ENCODE data around the gene RPS27A.
"Not testable (repeated sequence)": the region's sequence is repeated elsewhere in the genome, so short reads cannot be mapped to it uniquely, and the experiment has no call there.

The RPS27A gene

DNA sequence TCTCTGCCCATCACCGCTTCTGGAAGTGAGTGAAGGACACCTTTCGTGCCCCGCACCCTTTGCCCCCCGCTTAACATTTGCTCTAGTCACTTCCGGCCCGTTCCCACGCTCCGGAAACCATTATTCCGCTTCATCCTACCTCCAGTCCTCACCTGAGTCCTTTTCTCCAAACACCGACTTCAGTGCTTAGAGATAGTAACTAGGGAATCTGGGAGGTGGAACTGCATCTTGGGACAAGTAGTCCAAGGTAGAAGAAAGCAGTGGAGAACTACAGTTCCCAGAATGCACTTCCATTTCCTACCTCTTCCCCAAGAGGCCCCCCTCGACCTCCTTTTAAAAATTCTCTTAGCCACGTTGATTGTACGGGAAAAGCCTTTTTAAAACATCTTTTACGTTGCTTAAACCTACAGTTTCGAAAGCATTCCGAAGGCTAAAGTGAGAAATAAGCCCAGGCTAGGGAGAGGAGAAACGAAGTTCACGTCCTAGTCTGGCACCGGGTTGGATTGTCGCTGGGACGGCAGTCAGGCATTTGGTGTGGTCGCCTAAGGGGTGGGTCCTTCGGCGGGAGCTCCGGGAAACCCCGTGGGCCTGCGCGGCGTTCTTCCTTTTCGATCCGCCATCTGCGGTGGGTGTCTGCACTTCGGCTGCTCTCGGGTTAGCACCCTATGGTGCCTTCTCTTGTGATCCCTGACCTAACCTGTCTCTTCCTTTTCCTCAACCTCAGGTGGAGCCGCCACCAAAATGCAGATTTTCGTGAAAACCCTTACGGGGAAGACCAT, at the start of gene RPS27A, which contains the start of gene CLHC1:
Gene RPS27A, plus strand, starts transcription at position 605 of the 779 bp plus-strand sequence. Its CDS starts 137 bp downstream, at position 742.
Gene CLHC1, minus strand, starts transcription at position 210 of the 779 bp plus-strand sequence. CDS start 9,882 bp downstream, outside the sequence.
- DNase-seq (ENCODE audit: low read depth in 2 of 2), result peak; percentile 82 to 86

DNA sequence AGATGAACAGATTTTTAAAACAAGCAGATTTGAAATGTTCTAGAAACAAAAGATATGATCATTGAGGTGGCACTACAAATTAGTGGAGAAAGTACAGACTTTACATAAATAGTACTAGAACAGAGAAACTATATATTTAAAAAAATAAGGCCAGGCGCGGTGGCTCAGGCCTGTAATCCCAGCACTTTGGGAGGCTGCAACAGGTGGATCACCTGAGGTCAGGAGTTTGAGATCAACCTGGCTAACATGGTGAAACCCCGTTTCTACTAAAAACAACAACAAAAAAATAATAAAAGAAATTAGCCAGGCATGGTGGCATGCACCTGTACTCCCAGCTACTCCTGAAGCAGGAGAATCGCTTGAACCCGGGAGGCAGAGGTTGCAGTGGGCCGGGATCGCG, 45.7 kb upstream of the RPS27A start:
- DNase-seq (ENCODE audit: low read depth in 2 of 2), result not testable (repeated sequence)

DNA sequence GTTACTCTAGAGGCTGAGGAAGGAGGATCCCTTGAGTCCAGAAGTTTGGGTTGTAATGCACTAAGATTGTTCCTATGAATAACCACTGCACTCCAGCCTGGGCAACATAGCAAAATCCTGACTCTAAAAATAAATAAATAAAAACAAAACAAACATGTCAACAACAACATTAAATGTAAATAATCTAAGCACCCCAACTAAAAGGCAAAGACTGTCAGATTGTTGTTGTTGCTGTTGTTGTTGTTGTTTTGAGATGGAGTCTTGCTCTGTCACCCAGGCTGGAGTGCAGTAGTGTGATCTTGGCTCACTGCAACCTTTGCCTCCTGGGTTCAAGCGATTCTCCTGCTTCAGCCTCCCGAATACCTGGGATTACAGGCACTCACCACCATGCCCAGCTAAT, 40.6 kb upstream of the RPS27A start:
- DNase-seq (ENCODE audit: low read depth in 2 of 2), result not testable (repeated sequence)

DNA sequence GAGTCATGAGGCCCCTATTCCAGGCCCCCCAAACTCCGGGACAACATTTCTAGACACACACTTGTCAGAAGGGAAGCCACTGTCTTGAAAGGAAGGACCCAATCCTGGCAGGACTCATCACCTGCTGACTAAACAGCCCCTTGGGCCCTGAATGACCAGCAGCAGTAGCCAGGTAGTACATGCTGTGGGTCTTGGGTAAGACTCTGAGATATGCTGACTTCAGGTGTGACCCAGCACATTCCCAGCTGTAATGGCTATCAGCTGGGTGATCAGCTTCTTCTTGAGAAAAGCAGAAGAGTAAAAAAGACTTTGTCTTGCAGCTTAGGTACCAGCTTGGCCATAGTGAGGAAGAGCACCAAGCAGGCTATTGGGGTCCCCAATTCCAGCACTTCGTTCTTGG, 36.0 kb upstream of the RPS27A start:
- no peak for DNase-seq (ENCODE audit: low read depth in 2 of 2)

DNA sequence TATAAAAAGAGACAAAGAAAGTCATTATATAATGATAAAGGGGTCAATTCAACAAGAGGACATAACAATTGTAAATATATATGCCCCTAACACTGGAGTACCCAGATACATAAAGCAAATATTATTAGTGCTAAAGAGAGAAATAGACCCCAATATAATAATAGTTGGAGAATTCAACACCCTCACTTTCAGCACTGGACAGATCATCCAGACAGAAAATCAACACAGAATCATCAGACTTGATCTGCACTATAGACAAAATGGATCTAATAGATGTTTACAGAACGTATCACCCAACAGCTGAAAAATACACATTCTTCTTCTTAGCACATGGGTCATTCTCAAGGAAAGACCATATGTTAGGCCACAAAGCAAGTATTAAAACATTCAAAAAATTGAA, 32.1 kb upstream of the RPS27A start:
- DNase-seq (ENCODE audit: low read depth in 2 of 2), result no peak

DNA sequence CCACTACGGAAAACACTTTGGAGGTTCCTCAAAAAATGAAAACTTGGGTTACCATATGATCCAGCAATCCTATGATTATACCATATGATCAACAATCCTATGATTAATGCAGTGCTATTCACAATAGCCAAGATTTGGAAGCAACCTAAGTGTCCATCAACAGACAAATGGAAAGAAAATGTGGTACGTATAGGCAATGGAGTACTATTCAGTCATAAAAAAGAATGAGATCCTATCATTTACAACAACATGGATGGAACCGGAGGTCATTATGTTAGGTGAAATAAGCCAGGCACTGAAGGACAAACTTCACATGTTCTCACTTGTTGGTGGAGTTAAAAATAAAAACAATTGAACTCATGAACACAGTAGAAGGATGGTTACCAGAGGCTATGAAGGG, 28.0 kb upstream of the RPS27A start:
- DNase-seq (ENCODE audit: low read depth in 2 of 2), result no peak

DNA sequence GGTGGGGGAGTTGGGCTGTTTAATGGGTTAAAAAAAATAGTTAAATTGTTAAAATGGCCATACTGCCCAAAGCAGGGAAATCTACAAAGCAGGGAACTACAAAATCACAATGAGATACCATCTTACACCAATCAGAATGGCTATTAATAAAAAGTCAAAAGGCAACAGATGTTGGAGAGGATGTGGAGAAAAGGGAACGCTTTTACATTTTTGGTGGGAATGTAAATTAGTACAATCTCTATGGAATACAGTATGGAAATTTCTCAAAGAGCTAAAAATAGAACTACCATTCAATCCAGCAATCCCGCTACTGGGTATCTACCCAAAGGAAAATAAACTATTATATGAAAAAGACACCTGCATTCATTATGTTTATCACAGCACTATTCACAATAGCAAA, 27.5 kb upstream of the RPS27A start:
- DNase-seq (ENCODE audit: low read depth in 2 of 2), result no peak

DNA sequence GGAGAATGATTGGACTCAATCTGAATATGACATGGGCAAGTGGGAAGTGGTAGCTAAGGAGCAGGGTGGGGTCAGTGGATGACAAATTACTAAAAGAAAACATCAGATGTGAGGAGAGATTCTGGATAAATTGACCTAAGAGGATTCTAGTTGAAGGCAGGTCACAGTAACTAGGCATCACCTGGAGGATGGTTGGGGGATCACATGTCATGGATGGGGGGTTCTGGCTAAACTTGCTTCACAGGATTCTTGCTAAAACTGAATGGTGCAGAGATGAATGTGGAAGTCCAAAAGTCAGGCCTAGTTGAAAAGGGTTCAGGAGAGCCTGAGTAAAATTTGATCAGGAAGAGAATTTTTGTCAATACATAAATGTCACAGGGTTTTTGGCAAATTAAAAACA, 18.7 kb upstream of the RPS27A start:
- no peak for DNase-seq (ENCODE audit: low read depth in 2 of 2)

DNA sequence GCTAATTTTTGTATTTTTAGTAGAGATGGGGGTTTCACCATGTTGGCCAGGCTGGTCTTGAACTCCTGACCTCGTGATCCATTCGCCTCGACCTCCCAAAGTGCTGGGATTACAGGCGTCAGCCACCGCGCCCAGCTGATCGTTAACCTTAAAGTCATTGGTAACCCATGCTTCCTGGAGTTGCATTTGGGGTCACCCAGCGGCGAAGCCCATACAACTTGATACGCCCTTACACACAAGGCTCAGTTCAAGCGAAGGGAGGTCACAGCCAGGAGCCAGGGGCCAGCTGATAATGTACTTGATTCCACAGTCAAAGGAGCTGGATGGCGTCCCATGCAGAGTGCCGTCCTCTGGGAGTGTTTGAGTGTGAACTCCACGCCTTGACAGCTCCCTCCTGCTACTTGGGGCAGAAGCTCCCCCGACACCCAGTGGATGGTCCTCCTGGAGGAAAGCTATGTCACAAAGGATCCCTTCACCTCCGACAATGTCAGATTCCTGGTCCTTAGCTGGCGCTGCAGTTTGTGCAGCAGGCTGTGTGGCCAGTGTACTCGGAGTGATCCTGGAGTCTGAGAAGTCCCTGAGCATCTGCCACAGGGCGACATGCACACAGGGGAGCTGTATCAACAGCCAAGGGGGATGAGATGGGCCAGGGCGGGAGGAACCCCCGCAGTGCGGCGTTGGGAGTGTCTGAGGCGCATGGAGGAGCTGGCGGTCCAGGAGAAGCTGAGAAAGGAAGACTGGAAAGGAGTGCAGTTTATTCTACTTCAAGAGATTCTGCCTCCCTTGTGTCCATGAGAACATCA, 8.3 kb upstream of the RPS27A start:
- DNase-seq (ENCODE audit: low read depth in 2 of 2), result no peak

DNA sequence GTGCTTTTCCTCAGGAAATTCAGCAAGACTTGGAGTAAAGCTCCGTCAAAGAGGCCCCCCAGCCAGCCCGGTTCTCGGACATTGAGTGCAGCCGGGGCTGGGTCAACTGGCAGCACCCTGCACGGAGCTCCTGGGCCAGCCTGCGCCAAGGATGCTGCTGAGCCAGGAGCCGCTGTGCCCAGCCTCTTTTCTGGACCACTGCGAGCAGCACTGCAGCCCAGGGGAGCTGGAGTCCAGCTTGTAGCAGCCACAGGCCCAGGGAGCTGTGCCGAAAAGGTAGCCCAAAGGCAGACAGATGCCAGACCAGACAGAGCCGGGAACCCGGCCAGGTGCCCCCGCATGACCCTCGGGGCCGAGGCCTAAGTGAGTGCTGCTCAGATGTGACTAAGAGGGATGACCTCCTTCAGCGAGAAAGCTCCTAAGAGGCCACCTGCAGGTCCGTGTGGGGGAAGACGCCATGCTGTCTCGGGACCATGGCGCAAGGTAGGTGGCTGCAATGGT, 7.7 kb upstream of the RPS27A start:
- no peak for DNase-seq (ENCODE audit: low read depth in 2 of 2)

DNA sequence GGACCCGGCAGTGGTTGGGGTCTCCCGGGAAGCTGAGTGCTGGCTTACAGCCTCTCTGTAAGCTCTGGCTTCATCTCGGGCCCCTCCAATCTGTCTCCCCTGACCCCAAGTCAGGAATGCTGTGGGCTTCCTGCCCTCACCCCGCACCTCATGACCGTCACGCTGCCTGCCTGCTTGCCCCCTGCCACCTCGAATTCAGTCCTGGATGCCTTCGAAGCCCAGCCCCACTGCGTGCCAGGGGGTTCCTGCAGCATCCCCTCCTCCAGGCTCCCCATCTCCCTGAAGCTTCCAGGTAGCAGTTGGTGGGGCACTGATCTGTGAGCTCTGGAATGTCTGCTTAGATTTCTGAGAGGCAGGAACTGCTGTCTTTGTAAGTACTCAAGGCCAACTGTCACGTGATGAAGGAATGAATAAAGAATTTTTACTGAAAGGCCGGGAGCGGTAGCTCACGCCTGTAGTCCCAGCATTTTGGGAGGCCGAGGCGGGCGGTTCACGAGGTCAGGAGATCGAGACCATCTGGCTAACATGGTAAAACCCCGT, 6.9 kb upstream of the RPS27A start:
- DNase-seq (ENCODE audit: low read depth in 2 of 2), result no peak

DNA sequence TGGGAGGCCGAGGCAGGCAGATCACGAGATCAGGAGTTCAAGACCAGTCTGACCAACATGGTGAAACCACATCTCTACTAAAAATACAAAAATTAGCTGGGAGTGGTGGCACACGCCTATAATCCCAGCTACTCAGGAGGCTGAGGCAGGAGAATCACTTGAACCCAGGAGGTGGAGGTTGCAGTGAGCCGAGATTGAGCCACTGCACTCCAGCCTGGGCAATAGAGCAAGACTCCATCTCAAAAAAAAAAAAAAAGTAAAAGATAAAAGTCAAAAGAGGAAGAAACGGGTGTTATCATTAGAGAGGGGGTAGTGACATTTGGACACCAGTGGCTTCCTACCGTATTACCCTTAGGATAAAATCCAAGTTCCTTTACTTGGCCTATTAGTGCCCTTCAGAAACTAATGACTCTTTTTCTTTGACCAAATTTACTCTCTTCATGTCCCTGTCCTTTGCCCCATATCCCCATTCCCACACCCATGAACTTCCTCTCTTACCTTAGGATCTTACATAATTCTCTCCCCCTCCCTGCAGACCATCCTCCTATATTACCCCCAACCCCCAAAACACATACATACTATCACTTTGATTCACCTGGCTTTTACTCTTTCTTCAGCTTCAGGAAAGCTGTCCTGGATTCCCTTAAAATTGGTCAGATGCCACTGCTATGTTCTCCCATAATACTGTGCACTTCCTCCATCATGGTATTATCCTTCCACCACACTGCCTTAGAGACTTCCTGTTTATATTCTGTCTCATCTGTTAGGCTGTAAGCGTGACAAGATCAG, 4.9 kb upstream of the RPS27A start:
- not testable (repeated sequence) for DNase-seq (ENCODE audit: low read depth in 2 of 2)

DNA sequence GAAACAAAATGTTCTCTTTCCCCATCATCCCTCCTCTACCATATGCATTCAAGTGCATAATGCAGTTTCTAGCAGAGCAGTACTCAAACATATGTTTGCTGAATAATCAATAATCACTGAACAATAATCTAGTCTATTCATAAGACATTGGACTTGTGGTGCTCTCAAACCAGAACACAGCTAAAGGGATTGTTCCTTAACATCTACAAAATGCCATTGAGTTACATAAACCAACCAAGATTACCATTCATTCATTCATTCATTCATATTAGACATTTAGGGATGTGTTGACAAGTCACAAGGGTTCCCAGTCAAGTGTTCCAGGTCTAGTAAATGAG, 4.3 kb upstream of the RPS27A start:
- no peak for DNase-seq (ENCODE audit: low read depth in 2 of 2)

DNA sequence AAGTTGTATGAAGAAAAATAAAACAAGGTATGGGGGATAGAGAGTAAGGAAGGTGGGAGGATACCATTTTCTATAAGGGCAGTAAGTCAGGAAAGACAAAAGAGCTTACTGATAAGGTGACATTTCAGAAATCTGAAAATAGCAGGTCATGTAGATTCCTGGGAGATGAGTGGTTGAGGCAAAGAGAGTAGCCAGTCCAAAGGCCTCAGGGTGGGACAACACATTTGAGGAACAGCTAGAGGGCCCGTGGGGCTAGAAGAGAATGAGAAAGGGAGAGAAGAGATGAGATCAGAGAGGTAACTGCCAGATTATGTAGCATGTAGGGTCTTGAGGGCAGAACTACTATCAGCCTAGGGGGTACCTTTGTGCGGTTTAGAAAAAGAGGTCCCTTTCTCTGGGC, 3.3 kb upstream of the RPS27A start:
- no peak for DNase-seq (ENCODE audit: low read depth in 2 of 2)

DNA sequence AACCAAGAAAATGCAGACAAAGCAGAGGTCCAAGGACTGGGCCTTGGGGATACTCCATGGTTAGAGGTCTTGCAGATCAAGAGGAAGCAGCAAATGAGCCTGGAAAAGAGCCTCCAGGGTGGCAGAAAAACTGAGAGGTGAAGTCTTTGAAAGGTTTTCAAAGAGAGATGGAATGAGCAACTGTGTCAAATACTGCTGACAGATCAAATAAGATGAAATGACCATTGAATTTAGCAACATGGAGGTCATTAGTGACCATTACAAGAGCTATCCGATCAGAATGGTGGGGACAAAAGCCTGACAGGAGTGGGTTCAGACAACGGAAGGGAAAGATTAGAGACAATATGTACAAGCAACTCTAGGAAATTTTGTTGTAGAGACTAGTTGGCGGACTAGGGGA, 1.9 kb upstream of the RPS27A start:
- no peak for DNase-seq (ENCODE audit: low read depth in 2 of 2)

DNA sequence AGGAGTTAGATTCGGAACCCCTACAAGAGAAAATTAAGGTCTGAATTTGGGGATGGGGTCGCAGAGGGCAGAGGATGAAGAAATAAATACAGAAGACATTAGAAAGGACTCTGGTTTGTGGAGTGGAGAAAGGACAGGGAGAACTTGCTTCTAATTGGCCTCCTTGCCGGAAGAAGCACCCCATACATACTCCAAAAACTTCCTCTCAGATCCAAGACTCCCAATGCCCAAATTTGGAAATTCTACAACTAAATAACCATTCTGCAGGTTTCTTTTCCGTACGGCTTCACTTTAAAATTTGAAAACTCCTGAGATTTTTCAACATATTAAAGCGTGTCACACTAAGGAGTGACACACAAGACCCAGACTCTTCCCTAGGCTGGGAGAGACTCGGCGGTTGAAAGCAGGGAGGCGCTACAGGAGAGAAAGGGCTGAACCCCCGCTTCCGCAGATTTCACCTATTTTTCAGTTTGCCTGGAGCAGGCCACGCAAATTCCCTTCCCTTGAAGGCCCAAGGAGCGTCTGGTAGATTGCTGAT, 873 bp upstream of the RPS27A start:
- DNase-seq (ENCODE audit: low read depth in 2 of 2), result no peak

DNA sequence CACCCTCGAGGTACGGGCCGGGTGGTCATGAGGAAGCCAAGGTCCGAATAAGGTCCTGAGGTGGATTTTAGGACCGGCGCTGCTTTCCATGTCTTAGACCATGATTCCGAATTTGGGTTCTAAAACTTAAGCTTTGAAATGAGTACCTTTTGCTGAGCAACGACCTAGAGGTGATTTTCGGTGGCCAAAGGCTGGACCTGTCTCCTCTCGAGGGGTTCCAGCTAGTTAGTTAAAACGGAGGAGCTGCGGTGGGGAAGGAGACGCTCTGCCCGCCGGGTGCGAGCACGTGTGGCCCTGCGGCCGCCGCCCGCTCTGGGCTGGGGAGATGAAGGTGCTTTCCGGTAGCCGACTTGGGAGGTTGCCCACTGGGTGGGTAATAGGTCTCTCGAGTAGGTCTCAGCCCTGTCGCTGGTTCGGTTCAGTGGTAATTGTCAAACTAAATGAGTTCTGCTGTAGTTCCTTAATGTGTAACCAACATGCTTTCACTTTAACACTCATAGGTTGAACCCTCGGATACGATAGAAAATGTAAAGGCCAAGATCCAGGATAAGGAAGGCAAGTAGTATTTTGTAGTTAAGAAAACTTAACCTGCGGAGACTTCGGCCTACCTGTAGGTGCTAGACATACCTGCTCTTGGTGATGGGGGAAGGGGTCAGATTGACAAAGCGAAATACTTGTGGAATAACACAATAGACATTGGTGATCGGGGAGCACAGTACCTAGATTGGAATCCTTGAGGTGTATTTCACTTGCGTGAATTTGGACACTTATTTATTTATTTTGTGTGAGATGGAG, 572 bp downstream of the RPS27A start:
- peak; percentile 9 to 28 for DNase-seq (ENCODE audit: low read depth in 2 of 2)

DNA sequence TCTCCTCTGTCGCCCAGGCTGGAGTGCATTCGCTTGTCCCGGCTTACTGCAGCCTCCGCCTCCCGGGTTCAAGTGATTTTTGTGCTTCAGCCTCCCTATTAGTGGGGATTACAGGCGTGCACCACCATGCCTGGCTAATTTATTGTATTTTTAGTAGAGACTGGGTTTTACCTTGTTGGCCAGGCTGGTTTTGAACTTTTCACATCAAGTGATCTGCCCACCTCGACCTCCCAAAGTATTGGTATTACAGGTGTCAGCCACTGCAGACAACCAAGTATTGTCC, 1.1 kb downstream of the RPS27A start:
- DNase-seq (ENCODE audit: low read depth in 2 of 2), result no peak

DNA sequence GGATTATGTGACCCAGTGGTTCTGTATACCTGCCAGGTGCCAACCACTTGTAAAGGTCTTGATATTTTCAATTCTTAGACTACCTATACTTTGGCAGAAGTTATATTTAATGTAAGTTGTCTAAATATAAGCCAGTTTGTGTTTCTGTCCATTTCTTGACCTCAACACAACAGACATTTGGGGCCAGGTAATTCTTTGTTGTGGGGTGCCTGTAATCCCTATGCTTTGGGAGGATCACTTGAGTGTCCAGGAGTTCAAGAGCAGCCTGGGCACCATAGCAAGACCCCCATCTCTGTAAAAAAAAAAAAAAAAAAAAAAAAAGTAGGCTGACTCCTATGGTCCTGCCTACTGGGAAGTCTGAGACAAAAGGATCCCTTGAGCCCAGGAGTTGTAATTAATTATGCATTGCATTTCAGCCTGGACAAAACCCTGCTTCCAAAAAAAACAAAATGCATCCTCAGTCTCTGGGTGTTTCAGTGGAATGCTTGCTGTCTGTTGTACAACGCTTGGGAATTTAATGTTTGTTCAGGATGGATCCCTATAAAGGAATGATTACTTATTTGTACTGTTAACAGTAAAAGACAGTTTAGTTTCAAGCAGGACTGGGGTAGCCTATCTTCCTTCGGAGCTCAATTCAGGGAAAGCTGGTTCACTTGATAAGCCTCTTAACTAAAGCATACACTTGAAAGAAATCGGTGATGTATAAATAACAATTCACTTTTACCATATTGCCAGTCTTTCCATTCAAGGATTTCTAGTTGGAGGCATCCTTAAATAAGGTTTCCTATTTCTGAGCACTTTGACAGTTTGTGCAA, 3.4 kb downstream of the RPS27A start:
- DNase-seq (ENCODE audit: low read depth in 2 of 2), result no peak

DNA sequence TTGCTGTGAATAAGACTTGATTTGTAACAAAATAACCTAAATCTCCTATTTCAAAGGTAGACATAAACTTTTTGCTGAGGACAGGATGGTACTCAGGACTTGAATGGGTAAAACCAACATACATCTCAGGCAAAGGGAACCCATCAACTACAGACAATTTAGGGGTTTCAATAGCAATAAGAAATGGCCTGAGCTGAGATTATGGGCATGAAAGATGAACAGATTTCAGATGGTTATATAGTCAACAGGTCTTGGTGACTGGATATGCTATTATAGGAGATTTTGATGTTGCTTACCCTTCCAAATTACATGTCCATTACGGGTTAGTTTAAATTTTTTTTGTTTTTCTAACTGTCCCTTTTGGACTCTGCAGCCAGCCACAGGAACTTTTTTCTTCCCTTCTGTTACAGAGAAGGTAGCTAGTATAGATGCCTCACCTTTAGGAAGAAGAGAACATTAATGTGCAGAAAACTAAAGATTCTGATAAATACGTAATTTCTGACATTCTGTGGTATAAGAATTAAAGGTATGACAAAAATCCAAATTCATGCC, 4.6 kb downstream of the RPS27A start:
- no peak for DNase-seq (ENCODE audit: low read depth in 2 of 2)

Measured in stimulated activated CD8-positive, alpha-beta memory T cell treated with anti-CD3 and anti-CD28 coated beads, Interleukin-2, amount 100 ng/mL, for 1 hour (primary cell).